CD4-positive, alpha-beta memory T cell (primary cell): ENCODE measurements around the gene KCNA2. TPM values are rescaled to one million over a fixed set of nuclear protein-coding genes. Genes with fewer than 3 reads are reported as not detected.

ENCODE experiments used
- CTCF ChIA-PET: fragments of 350-600 bp; sonication (Branson Sonifier 250); formaldehyde crosslinking; loops from one replicate; lab custom pipeline; 2021; ENCODE audit warnings: inconsistent platforms; ENCODE audit not compliant: partially characterized antibody; lab: Charles Lee
- POLR2A ChIA-PET: fragments of 350-600 bp; sonication (Branson Sonifier 250); formaldehyde crosslinking; loops from one replicate; lab custom pipeline; 2021; ENCODE audit not compliant: partially characterized antibody; lab: Charles Lee
- DNase-seq, 5 donors: peaks; one replicate each; pipeline versions ENCODE4 v3.0.0 to v3.0.0-alpha.2; 2020 to 2022; ENCODE audit warnings: mixed read lengths in 1 of 5
- H3K27ac ChIP-seq: one replicate; pipeline ENCODE4 v1.7.0; 2013; ENCODE audit warnings: low read depth, low read length
- H3K27me3 ChIP-seq: 2 replicates; pipeline ENCODE4 v1.7.0; 2013; ENCODE audit warnings: mild to moderate bottlenecking, low read length, moderate library complexity; ENCODE audit not compliant: insufficient read depth
- H3K36me3 ChIP-seq: 2 replicates; pipeline ENCODE4 v1.7.0; 2013; ENCODE audit warnings: mild to moderate bottlenecking, low read length, moderate library complexity; ENCODE audit not compliant: insufficient read depth
- H3K4me1 ChIP-seq: 2 replicates; pipeline ENCODE4 v1.7.0; 2013; ENCODE audit warnings: mild to moderate bottlenecking, low read length, moderate library complexity; ENCODE audit not compliant: insufficient read depth
- H3K4me3 ChIP-seq, 2 donors: one replicate each; pipeline ENCODE4 v1.7.0; 2013; ENCODE audit warnings: low read length in 2 of 2, mild to moderate bottlenecking in 1 of 2
- H3K9me3 ChIP-seq, 2 donors: one replicate each; pipeline ENCODE4 v1.7.0; 2013; ENCODE audit warnings: low read length in 2 of 2, control low read depth in 1 of 2; ENCODE audit not compliant: control insufficient read depth in 1 of 2
- H3K27ac Mint-ChIP-seq, 7 donors: one replicate each; pipeline ENCODE4 v1.8.0; 2020 to 2021; ENCODE audit warnings: mixed read lengths in 7 of 7, mild to moderate bottlenecking in 6 of 7, inconsistent platforms in 3 of 7, moderate library complexity in 3 of 7
- H3K27me3 Mint-ChIP-seq, 2 donors: one replicate each; pipeline ENCODE4 v1.8.0; 2020 to 2021; ENCODE audit warnings: mixed read lengths in 2 of 2
- H3K36me3 Mint-ChIP-seq, 2 donors: one replicate each; pipeline ENCODE4 v1.8.0; 2020 to 2021; ENCODE audit warnings: mixed read lengths in 2 of 2, inconsistent platforms in 1 of 2, mild to moderate bottlenecking in 1 of 2
- H3K4me1 Mint-ChIP-seq, 4 donors: one replicate each; pipeline ENCODE4 v1.8.0; 2020 to 2021; ENCODE audit warnings: mixed read lengths in 4 of 4, mild to moderate bottlenecking in 1 of 4
- H3K4me3 Mint-ChIP-seq, 8 donors: one replicate each; pipeline ENCODE4 v1.8.0; 2020 to 2021; ENCODE audit warnings: mixed read lengths in 8 of 8, mild to moderate bottlenecking in 7 of 8, moderate library complexity in 6 of 8, inconsistent platforms in 3 of 8
- H3K9me3 Mint-ChIP-seq, 8 donors: one replicate each; pipeline ENCODE4 v1.8.0; 2020 to 2021; ENCODE audit warnings: mixed read lengths in 8 of 8, mild to moderate bottlenecking in 5 of 8, inconsistent platforms in 3 of 8, moderate library complexity in 1 of 8
- intact Hi-C: fragments of 100-400 bp; cut with micrococcal nuclease; formaldehyde crosslinking; loops from one replicate; pipeline ENCODE4 v1.15.1; 2023
- polyA plus RNA-seq, 2 donors: library from polyadenylated mRNA; unstranded; fragments of 300-500 nt; fragmentation: Illumina TruSeq; gene quantifications; one replicate each; pipeline ENCODE4 v1.2.3, GENCODE V29; 2021
- total RNA-seq, 2 experiments: library from RNA; stranded (reverse); gene quantifications; one replicate each; pipeline ENCODE4 v1.2.3, GENCODE V29; 2021

KCNA2 gene
- total and polyA plus RNA-seq, 4 experiments from 2014 or later: 0.26 to 2.2 (median 1.1) TPM

DNA sequence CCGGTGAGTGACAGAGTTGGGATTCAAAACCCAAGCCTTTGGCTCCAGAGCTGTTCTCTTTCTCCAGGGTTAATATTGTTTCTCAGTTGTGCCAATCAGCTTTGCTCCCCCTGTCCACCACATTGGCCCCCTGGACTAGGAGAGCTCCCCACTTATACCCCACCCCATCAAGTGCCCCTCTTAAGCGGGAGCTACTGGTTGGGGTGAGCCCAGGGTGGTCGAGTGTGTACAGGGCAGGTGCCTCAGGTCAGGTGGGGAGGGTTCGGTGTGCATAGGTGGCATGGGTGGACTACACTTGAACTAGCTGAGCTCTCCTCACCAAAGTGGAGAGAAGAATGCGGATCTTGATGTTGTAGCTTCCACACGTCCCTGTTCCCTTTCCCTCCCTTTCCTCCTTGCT lies 14.2 kb downstream of the KCNA2 start:
- ChIA-PET CTCF (interaction anchor here (0.8 kb wide), 1 partner anchor 37 kb away, joined by 3 read pairs; no protein-coding TSS in a partner anchor), POLR2A (interaction anchor here (0.5 kb wide), 1 partner anchor 881 kb away, joined by 3 read pairs; no protein-coding TSS in a partner anchor)
- Histone ChIP-seq H3K4me3 (no peak overlapping the region), H3K36me3 (no peaks in the 10 kb centered on the region), H3K4me1 (no peaks in the 10 kb centered on the region), H3K27me3 (no peaks in the 10 kb centered on the region), H3K27ac (no peak overlapping the region), H3K9me3 (no peaks in the 10 kb centered on the region)
- H3K36me3 Mint-ChIP-seq: no peaks in the 10 kb centered on the region
- H3K9me3 Mint-ChIP-seq: no peaks in the 10 kb centered on the region
- H3K4me1 Mint-ChIP-seq: peaks cover 0 to 5% (median 2%) of the 10 kb centered on the region in 4 donors
- H3K27me3 Mint-ChIP-seq: peaks cover 6 to 8% of the 10 kb centered on the region in 2 donors
- H3K27ac Mint-ChIP-seq: no peak overlapping the region
- DNase-seq: no peak
- intact Hi-C loops: no loop called here
- no peak overlapping the region for H3K4me3 Mint-ChIP-seq

DNA sequence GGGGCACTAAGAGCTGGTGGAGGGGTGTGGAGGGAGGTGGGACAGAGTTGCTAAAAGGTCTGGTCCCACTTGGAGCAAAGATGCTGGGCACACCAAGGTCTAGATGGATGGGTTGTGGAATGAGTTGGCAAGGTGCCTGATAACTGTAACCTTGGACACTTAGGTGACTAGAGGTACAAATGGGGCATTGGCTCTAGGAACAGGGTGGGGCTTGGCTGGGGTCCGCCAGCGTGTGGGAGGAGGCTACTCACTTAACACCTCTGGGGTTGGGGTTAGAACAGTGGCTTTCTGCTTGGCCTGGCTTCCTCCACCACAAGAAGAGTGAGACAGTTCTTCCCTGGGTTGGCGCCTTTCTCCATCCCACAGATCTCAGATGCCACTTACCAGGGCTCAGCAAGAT lies 17.2 kb downstream of the KCNA2 start:
- intact Hi-C loops: no loop called here
- no peak for DNase-seq
- Histone ChIP-seq H3K36me3 (no peaks in the 10 kb centered on the region), H3K9me3 (no peaks in the 10 kb centered on the region), H3K4me3 (no peak overlapping the region), H3K27ac (no peak overlapping the region), H3K4me1 (no peaks in the 10 kb centered on the region), H3K27me3 (no peaks in the 10 kb centered on the region)
- CTCF ChIA-PET: no interaction called here
- Mint-ChIP-seq H3K27me3 (peaks cover 6 to 8% of the 10 kb centered on the region in 2 donors), H3K9me3 (no peaks in the 10 kb centered on the region), H3K4me1 (peaks cover 0 to 3% (median 1%) of the 10 kb centered on the region in 4 donors), H3K4me3 (no peak overlapping the region), H3K36me3 (no peaks in the 10 kb centered on the region), H3K27ac (no peak overlapping the region)
- POLR2A ChIA-PET: no interaction called here

DNA sequence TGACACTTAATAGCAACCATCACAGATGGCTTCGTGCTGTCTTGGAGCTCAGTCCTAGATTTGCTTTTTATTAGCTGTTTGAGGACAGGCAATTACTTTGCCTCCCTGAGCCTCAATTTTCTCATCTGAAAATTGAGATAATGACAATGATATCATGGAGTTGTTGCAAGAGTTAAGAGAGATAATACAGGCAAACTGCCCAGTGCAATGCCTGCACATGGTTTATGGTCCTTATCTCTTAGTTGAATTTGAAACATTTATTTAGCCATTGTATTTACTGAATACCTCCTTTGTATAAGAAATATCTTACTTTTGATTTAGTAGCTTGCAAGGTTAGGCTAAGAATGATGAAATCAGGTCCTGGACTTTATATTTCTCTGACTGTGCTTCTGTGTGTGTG lies 17.7 kb downstream of the KCNA2 start:
- Mint-ChIP-seq H3K4me3 (no peak overlapping the region), H3K4me1 (no peaks in the 10 kb centered on the region), H3K27me3 (peaks cover 6 to 8% of the 10 kb centered on the region in 2 donors), H3K36me3 (no peaks in the 10 kb centered on the region), H3K9me3 (no peaks in the 10 kb centered on the region), H3K27ac (no peak overlapping the region)
- H3K9me3 ChIP-seq: no peaks in the 10 kb centered on the region
- H3K36me3 ChIP-seq: no peaks in the 10 kb centered on the region
- no peak overlapping the region for H3K4me3 ChIP-seq
- no peaks in the 10 kb centered on the region for H3K4me1 ChIP-seq
- no peak overlapping the region for H3K27ac ChIP-seq
- CTCF ChIA-PET: no interaction called here
- no peak for DNase-seq
- intact Hi-C loops: no loop called here
- POLR2A ChIA-PET: no interaction called here
- H3K27me3 ChIP-seq: no peaks in the 10 kb centered on the region

DNA sequence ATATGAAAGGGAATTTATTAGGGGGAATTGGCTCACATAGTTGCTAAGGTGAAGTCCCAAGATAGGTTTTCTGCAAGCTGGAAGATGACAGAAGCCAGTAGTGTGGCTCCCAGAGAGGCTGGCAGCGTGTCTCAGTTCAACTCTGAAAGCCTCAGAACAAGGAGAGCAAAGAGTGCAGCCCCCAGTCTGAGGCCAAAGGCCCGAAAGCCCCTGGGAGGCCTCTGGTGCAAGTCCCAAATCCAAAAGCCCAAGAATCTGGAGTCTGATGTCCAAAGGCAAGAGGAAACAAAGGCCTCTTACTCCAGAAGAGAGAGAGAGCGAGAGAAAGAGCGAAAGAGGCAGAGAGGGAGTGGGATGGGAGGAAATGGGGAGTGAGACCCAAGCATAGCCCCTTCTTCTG lies 18.3 kb downstream of the KCNA2 start:
- CTCF ChIA-PET: no interaction called here

DNA sequence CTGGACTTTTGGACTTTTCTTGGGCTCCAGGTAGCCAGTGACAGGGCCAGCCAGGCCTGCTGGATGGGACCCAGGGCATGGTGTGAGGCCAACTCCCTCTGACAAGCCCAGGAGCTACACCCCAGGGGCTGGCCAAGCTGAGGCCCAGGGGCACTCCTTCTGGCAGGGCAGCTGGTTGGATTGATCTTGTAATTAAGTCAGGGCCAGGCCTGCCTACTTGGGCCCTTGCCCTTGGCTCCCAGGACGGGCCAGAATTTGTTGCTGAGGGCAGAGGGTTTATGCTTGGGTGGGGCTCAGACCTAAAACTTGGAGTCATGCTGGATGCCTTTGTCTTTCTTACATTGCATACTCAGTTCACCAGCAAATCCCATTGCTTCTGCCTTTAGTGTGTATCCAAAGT lies 20.7 kb downstream of the KCNA2 start:
- ChIA-PET POLR2A (no interaction called here), CTCF (interaction anchor here (1.2 kb wide), 1 partner anchor 29 kb away, joined by 4 read pairs; no protein-coding TSS in a partner anchor)
- Mint-ChIP-seq H3K4me3 (no peak overlapping the region), H3K27ac (no peak overlapping the region), H3K9me3 (no peaks in the 10 kb centered on the region), H3K27me3 (peaks cover 6 to 7% of the 10 kb centered on the region in 2 donors), H3K36me3 (no peaks in the 10 kb centered on the region), H3K4me1 (no peaks in the 10 kb centered on the region)
- intact Hi-C loops: no loop called here
- DNase-seq: no peak
- Histone ChIP-seq H3K4me1 (no peaks in the 10 kb centered on the region), H3K36me3 (no peaks in the 10 kb centered on the region), H3K9me3 (no peaks in the 10 kb centered on the region), H3K4me3 (no peak overlapping the region), H3K27me3 (no peaks in the 10 kb centered on the region), H3K27ac (no peak overlapping the region)

More for the DNA sequence above, 18.3 kb downstream of the KCNA2 start:
- intact Hi-C loops: no loop called here
- Histone ChIP-seq H3K9me3 (no peaks in the 10 kb centered on the region), H3K36me3 (no peaks in the 10 kb centered on the region), H3K4me3 (no peak overlapping the region), H3K4me1 (no peaks in the 10 kb centered on the region), H3K27me3 (no peaks in the 10 kb centered on the region), H3K27ac (no peak overlapping the region)
- DNase-seq: no peak
- no peaks in the 10 kb centered on the region for H3K36me3 Mint-ChIP-seq
- H3K4me3 Mint-ChIP-seq: no peak overlapping the region
- POLR2A ChIA-PET: no interaction called here
- no peak overlapping the region for H3K27ac Mint-ChIP-seq
- H3K9me3 Mint-ChIP-seq: no peaks in the 10 kb centered on the region
- no peaks in the 10 kb centered on the region for H3K4me1 Mint-ChIP-seq
- H3K27me3 Mint-ChIP-seq: peaks cover 6 to 8% of the 10 kb centered on the region in 2 donors

DNA sequence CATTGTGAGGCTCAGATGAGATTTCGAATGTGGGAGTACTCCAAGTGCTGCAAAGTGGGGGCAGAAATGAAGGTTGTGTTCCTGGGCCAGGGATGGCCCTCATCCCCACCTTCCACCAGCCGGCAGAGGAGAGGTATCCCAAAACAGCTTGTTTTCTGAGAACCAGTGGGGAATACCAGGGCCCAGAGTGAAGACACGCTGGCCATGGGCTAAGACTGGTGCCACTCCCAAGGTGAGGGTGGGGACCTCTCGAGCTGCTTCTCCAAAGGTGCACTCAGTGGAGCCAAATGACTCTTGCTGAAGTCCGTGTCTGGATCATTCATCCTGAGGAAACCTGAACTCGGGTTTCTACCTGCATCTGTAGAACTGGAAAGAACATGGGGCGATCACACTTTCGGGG lies 22.1 kb downstream of the KCNA2 start:
- peaks cover 0 to 2% (median 0%) of the 10 kb centered on the region in 8 donors for H3K9me3 Mint-ChIP-seq
- intact Hi-C loops: no loop called here
- POLR2A ChIA-PET: no interaction called here
- no peak for DNase-seq
- no peak overlapping the region for H3K4me3 Mint-ChIP-seq
- no peaks in the 10 kb centered on the region for H3K27me3 ChIP-seq
- H3K4me3 ChIP-seq: no peak overlapping the region
- no peak overlapping the region for H3K27ac Mint-ChIP-seq
- H3K4me1 Mint-ChIP-seq: no peaks in the 10 kb centered on the region
- H3K27ac ChIP-seq: no peak overlapping the region
- H3K27me3 Mint-ChIP-seq: peaks cover 7 to 11% of the 10 kb centered on the region in 2 donors
- no peaks in the 10 kb centered on the region for H3K9me3 ChIP-seq
- H3K4me1 ChIP-seq: no peaks in the 10 kb centered on the region
- H3K36me3 Mint-ChIP-seq: no peaks in the 10 kb centered on the region
- CTCF ChIA-PET: no interaction called here
- H3K36me3 ChIP-seq: no peaks in the 10 kb centered on the region

DNA sequence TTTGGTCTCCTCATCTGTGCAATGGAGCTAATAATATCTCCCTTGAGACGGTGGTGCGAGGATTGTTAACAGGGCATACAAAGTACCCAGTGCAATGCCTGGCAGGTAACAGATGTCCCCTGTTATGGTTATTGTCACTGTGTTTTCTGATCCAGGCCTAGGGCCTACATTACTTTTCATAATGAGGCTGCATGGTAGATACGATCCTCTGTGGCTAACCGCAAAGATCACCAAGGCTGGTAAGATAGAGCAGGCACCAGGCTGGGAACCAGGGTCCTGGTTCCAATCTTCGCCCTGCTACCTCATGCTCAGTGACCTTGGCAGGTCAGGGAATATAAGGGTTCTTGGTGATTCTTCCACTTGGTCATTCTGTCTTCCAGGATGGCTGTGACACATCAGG lies 22.7 kb downstream of the KCNA2 start:
- H3K4me3 Mint-ChIP-seq: no peak overlapping the region
- no peak overlapping the region for H3K27ac Mint-ChIP-seq
- CTCF ChIA-PET: interaction anchor here (1.2 kb wide), 1 partner anchor 87 kb away, joined by 3 read pairs; no protein-coding TSS in a partner anchor
- Histone ChIP-seq H3K4me3 (no peak overlapping the region), H3K27me3 (no peaks in the 10 kb centered on the region), H3K36me3 (no peaks in the 10 kb centered on the region), H3K27ac (no peak overlapping the region), H3K9me3 (no peaks in the 10 kb centered on the region), H3K4me1 (no peaks in the 10 kb centered on the region)
- no peaks in the 10 kb centered on the region for H3K36me3 Mint-ChIP-seq
- POLR2A ChIA-PET: no interaction called here
- peaks cover 5 to 11% of the 10 kb centered on the region in 2 donors for H3K27me3 Mint-ChIP-seq
- peaks cover 0 to 2% (median 0%) of the 10 kb centered on the region in 8 donors for H3K9me3 Mint-ChIP-seq
- intact Hi-C loops: no loop called here
- H3K4me1 Mint-ChIP-seq: no peaks in the 10 kb centered on the region
- DNase-seq: no peak
